GM21619 (cell line): ENCODE results near the gene RHBDL1.

ENCODE experiments used
- ATAC-seq: cut with Tn5 transposase; IDR thresholded peaks from one replicate; pipeline ENCODE4 v1.9.1; 2021; ENCODE audit not compliant: unreplicated experiment

RHBDL1 gene

GRCh38 chr16:674968-675883 lies at the start of gene RHBDL1:
RHBDL1 (plus strand) TSS chr16:675671; CDS start chr16:675791, 120 bp downstream.
- ATAC-seq = no peak

- ATAC-seq = no peak
These were observed 49.3 kb upstream of the RHBDL1 start for GRCh38 chr16:625977-626765.

GRCh38 chr16:626787-627453 lies 48.6 kb upstream of the RHBDL1 start:
- no peak for ATAC-seq

- no peak for ATAC-seq
These were observed 47.8 kb upstream of the RHBDL1 start for GRCh38 chr16:627454-628239.

GRCh38 chr16:628321-629061 lies 47.0 kb upstream of the RHBDL1 start:
- ATAC-seq = no peak

- ATAC-seq = no peak
These were observed 46.2 kb upstream of the RHBDL1 start for GRCh38 chr16:629185-629832.

- no peak for ATAC-seq
These were observed 45.6 kb upstream of the RHBDL1 start for GRCh38 chr16:629833-630248.

- ATAC-seq = no peak
These were observed 45.1 kb upstream of the RHBDL1 start for GRCh38 chr16:630249-630814.

GRCh38 chr16:630815-631405 lies 44.6 kb upstream of the RHBDL1 start, which contains the start of gene WFIKKN1:
WFIKKN1 (plus strand) TSS chr16:630985; CDS start chr16:631254, 269 bp downstream.
- ATAC-seq = no peak

- no peak for ATAC-seq
These were observed 43.6 kb upstream of the RHBDL1 start for GRCh38 chr16:631808-632358.

- no peak for ATAC-seq
These were observed 42.8 kb upstream of the RHBDL1 start for GRCh38 chr16:632486-633335.

- no peak for ATAC-seq
These were observed 42.0 kb upstream of the RHBDL1 start for GRCh38 chr16:633336-634050.

GRCh38 chr16:634051-634670 lies 41.3 kb upstream of the RHBDL1 start:
- no peak for ATAC-seq

GRCh38 chr16:634996-635395 lies 40.5 kb upstream of the RHBDL1 start:
- no peak for ATAC-seq

GRCh38 chr16:635573-636205 lies 39.8 kb upstream of the RHBDL1 start:
- peak; percentile 12 for ATAC-seq
